Ramos (cell line): ENCODE measurements around the gene FIGLA.
"Not testable (repeated sequence)": the region's sequence is repeated elsewhere in the genome, so short reads cannot be mapped to it uniquely, and the experiment has no call there.

Experiments used
- in situ Hi-C: fragments of 300-500 bp; cut with MboI; formaldehyde crosslinking; loops from one replicate; pipeline ENCODE4 v1.14.3; 2022; ENCODE audit warnings: low sequenced_read_pairs; ENCODE audit not compliant: unreplicated experiment

The FIGLA gene

GRCh38 chr2:70808983-70809958 lies 18.8 kb upstream of the FIGLA start:
- in situ Hi-C loops = no loop called here

- in situ Hi-C loops = no loop called here
Observed at GRCh38 chr2:70807828-70808118, 17.3 kb upstream of the FIGLA start.

- in situ Hi-C loops = no loop called here
Observed at GRCh38 chr2:70807102-70807827, 16.8 kb upstream of the FIGLA start.

GRCh38 chr2:70806620-70807019 lies 16.2 kb upstream of the FIGLA start:
- in situ Hi-C loops = no loop called here

- in situ Hi-C loops = no loop called here
Observed at GRCh38 chr2:70806013-70806412, 15.6 kb upstream of the FIGLA start.

- in situ Hi-C loops = no loop called here
Observed at GRCh38 chr2:70801607-70802263, 11.3 kb upstream of the FIGLA start.

GRCh38 chr2:70799706-70800105 lies 9.3 kb upstream of the FIGLA start:
- in situ Hi-C loops = no loop called here

- in situ Hi-C loops = not testable (repeated sequence)
Observed at GRCh38 chr2:70797996-70798395, 7.6 kb upstream of the FIGLA start.

GRCh38 chr2:70797506-70797905 lies 7.1 kb upstream of the FIGLA start:
- in situ Hi-C loops = no loop called here

- in situ Hi-C loops = no loop called here
Observed at GRCh38 chr2:70796262-70796661, 5.8 kb upstream of the FIGLA start.

GRCh38 chr2:70795164-70795995 lies 4.9 kb upstream of the FIGLA start:
- in situ Hi-C loops = no loop called here

- in situ Hi-C loops = no loop called here
Observed at GRCh38 chr2:70793450-70793849, 3.0 kb upstream of the FIGLA start.

- in situ Hi-C loops = no loop called here
Observed at GRCh38 chr2:70789304-70790135, 923 bp downstream of the FIGLA start.

GRCh38 chr2:70785137-70785911 lies 5.1 kb downstream of the FIGLA start:
- in situ Hi-C loops = no loop called here

GRCh38 chr2:70784320-70784719 lies 6.1 kb downstream of the FIGLA start:
- in situ Hi-C loops = no loop called here

- in situ Hi-C loops = no loop called here
Observed at GRCh38 chr2:70779911-70780545, 10.4 kb downstream of the FIGLA start.

- in situ Hi-C loops = no loop called here
Observed at GRCh38 chr2:70779491-70779890, 11.0 kb downstream of the FIGLA start.

GRCh38 chr2:70778676-70779075 lies 11.8 kb downstream of the FIGLA start:
- in situ Hi-C loops = no loop called here
